Mucosa of descending colon (tissue), 3 donors: ENCODE results near the gene SHBG. TPM values are rescaled to one million over a fixed set of nuclear protein-coding genes. Genes with fewer than 3 reads are reported as not detected.
A peak's percentile ranks its signal among the peaks of the same experiment; 100 is the strongest.
"Not testable (repeated sequence)": the region's sequence is repeated elsewhere in the genome, so short reads cannot be mapped to it uniquely, and the experiment has no call there.

Experiments used
- ATAC-seq: fragments of 200-7000 bp; cut with Tn5 transposase; one replicate; pipeline ENCODE4 v1.9.1; 2020; ENCODE audit warnings: mild to moderate bottlenecking, moderate library complexity
- DNase-seq, 3 donors: peaks; one replicate each; pipeline ENCODE4 v3.0.0-alpha.2; 2020
- H3K36me3 ChIP-seq: fragments of 200-600 bp; one replicate; pipeline ENCODE4 v1.8.0; 2021; ENCODE audit warnings: low read depth, mild to moderate bottlenecking
- H3K4me1 ChIP-seq: fragments of 200-600 bp; one replicate; pipeline ENCODE4 v1.8.0; 2021; ENCODE audit warnings: low read depth, mild to moderate bottlenecking
- H3K4me3 ChIP-seq: fragments of 200-600 bp; one replicate; pipeline ENCODE4 v1.8.0; 2021; ENCODE audit warnings: mild to moderate bottlenecking
- H3K9me3 ChIP-seq: fragments of 200-600 bp; one replicate; pipeline ENCODE4 v1.8.0; 2021; ENCODE audit warnings: mild to moderate bottlenecking
- CTCF ChIP-seq: fragments of 200-600 bp; IDR thresholded peaks from one replicate; pipeline ENCODE4 v1.8.0; 2022; ENCODE audit warnings: antibody characterized with exemption, mild to moderate bottlenecking
- intact Hi-C, 2 donors: fragments of 100-400 bp; cut with DNase I in 1 of 2; cut with micrococcal nuclease in 1 of 2; formaldehyde crosslinking; loops; one replicate each; pipeline versions ENCODE4 v1.11.0 to v1.11.1; 2022; cut with DNase I, micrococcal nuclease
- total RNA-seq, 3 donors: library from RNA; stranded (reverse); fragmentation: NEBNext Ultra II Directional in 2 of 3; extraction: Animal tissue kit (Norgen Biotek cat#: 25700) in 2 of 3; gene quantifications; one replicate each; pipeline versions ENCODE4 v1.2.1 to v1.2.4, GENCODE V29; 2021 to 2023
- donor health status: DM: no; HTN: no; CAD: no; lungs with moderate emphysema.
- donor health status: DM: no; HTN: no; CAD: no.
- donor health status: DM: no; HTN: yes; CAD: no.

SHBG gene
- total RNA-seq, 3 donors from 2014 or later: 0.25 to 0.89 TPM; not detected in 1

GRCh38 chr17:7590743-7591142 lies 39.2 kb upstream of the SHBG start:
- intact Hi-C loops: no loop called here
- Histone ChIP-seq H3K4me3 (no peak overlapping the region), H3K4me1 (peaks cover 4% of the 10 kb centered on the region), H3K9me3 (no peaks in the 10 kb centered on the region), H3K36me3 (peaks cover 18% of the 10 kb centered on the region)
- ATAC-seq (no peak), DNase-seq (no peak)
- TF ChIP-seq CTCF: no peak

GRCh38 chr17:7591596-7591995 lies 38.3 kb upstream of the SHBG start:
- intact Hi-C loops: no loop called here
- Histone ChIP-seq H3K9me3 (no peaks in the 10 kb centered on the region), H3K4me3 (no peak overlapping the region), H3K36me3 (peaks cover 20% of the 10 kb centered on the region), H3K4me1 (peaks cover 4% of the 10 kb centered on the region)
- DNase-seq (no peak), ATAC-seq (no peak)
- TF ChIP-seq CTCF: no peak

GRCh38 chr17:7592422-7593021 lies 37.4 kb upstream of the SHBG start:
- no peaks in the 10 kb centered on the region for H3K9me3 ChIP-seq
- H3K4me3 ChIP-seq: no peak overlapping the region
- H3K36me3 ChIP-seq: peaks cover 20% of the 10 kb centered on the region
- ATAC-seq (no peak), DNase-seq (no peak)
- H3K4me1 ChIP-seq: peaks cover 4% of the 10 kb centered on the region
- intact Hi-C loops: no loop called here
- no peak for TF ChIP-seq CTCF

GRCh38 chr17:7593296-7593695 lies 36.6 kb upstream of the SHBG start:
- DNase-seq (no peak), ATAC-seq (no peak)
- intact Hi-C loops: no loop called here
- Histone ChIP-seq H3K4me3 (no peak overlapping the region), H3K36me3 (peaks cover 20% of the 10 kb centered on the region), H3K9me3 (no peaks in the 10 kb centered on the region), H3K4me1 (peaks cover 4% of the 10 kb centered on the region)
- TF ChIP-seq CTCF: no peak

GRCh38 chr17:7597561-7597960 lies 32.4 kb upstream of the SHBG start:
- peaks cover 20% of the 10 kb centered on the region for H3K36me3 ChIP-seq
- DNase-seq, H3K9me3 ChIP-seq, H3K4me3 ChIP-seq, H3K4me1 ChIP-seq, intact Hi-C loops: not testable (repeated sequence)
- peak; percentile 83 for ATAC-seq

GRCh38 chr17:7606280-7606679 lies 23.7 kb upstream of the SHBG start:
- Histone ChIP-seq H3K4me3 (no peak overlapping the region), H3K9me3 (no peaks in the 10 kb centered on the region), H3K36me3 (peaks cover 6% of the 10 kb centered on the region), H3K4me1 (no peaks in the 10 kb centered on the region)
- DNase-seq (no peak), ATAC-seq (no peak)
- TF ChIP-seq CTCF: no peak
- intact Hi-C loops: no loop called here
